GM21367 (cell line): ENCODE measurements around the gene CENPN.

ENCODE experiments used
- ATAC-seq: cut with Tn5 transposase; IDR thresholded peaks from one replicate; pipeline ENCODE4 v1.9.1; 2021; ENCODE audit not compliant: unreplicated experiment

CENPN gene

DNA sequence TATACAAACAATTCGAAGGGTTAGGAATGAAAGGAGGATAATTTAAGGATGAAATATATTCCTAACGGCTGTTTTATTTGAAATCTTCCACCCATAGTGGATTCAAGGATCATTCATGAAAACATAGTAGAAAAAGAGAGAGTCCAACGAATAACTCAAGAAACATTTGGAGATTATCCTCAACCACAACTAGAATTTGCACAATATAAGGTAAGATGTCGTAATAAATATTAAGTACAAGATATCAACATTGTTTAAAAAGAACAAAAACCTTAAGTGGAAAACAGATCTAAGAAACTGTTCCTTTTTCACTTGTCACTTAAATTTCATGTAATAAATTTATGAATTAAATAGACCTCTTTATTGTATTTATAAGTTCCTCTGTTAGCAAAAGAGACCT is 19.4 kb downstream of the CENPN start:
- ATAC-seq: no peak

DNA sequence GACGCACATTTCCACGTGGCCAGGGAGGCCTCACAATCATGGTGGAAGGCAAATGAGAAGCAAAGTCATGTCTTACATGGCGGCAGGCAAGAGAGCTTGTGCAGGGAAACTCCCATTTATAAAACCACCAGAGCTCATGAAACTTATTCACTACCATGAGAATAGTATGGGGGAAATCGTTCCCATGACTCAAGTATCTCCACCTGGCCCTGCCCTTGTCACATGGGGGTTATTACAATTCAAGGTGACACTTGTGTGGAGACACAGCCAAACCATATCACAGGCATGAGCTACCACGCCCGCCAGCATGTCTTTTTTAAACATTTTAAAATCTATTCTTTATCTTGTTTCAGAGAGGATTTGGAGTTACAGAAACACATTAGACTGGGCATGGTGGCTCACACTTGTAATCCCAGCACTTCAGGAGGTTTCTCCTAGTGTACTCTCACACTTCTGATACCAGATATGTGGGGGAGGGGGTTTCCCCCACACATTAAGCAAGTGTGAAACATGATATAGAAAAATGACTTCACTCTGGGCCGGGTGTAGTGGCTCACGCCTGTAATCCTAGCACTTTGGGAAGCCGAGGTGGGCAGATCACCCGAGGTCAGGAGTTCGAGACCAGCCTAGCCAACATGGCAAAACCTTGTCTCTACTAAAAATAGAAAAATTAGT is 23.1 kb downstream of the CENPN start:
- ATAC-seq: no peak

DNA sequence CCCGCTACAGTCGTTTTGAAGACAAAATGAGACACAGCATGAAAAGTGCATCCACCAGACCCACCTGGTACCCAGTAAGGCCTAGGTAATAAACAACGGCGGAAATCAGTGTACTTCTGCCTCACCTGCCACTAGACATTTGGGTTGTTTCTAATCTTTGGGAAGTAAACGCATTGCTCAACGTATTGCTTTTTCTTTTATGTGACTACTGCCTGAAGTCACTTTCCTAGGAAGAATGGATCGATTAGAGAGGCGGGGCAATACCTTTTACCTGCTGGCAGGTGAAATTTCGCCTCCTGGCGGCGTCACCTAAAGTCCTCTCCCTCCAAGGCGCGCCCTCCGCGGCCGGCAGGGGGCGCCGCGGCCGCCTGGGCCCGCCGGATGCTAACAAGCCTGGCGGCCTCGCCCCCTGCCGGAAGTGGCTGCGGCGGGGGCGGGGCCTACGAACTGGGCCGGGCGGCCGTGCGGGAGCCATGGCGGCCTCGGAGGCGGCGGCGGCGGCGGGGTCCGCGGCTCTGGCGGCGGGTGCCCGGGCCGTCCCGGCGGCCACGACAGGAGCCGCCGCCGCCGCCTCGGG is 28.5 kb downstream of the CENPN start, which contains the start of gene ATMIN:
TSS of gene ATMIN (plus strand) at position 445 of the 577 bp plus-strand sequence. CDS start at position 474, 29 bp downstream.
- peak; percentile 82 for ATAC-seq

DNA sequence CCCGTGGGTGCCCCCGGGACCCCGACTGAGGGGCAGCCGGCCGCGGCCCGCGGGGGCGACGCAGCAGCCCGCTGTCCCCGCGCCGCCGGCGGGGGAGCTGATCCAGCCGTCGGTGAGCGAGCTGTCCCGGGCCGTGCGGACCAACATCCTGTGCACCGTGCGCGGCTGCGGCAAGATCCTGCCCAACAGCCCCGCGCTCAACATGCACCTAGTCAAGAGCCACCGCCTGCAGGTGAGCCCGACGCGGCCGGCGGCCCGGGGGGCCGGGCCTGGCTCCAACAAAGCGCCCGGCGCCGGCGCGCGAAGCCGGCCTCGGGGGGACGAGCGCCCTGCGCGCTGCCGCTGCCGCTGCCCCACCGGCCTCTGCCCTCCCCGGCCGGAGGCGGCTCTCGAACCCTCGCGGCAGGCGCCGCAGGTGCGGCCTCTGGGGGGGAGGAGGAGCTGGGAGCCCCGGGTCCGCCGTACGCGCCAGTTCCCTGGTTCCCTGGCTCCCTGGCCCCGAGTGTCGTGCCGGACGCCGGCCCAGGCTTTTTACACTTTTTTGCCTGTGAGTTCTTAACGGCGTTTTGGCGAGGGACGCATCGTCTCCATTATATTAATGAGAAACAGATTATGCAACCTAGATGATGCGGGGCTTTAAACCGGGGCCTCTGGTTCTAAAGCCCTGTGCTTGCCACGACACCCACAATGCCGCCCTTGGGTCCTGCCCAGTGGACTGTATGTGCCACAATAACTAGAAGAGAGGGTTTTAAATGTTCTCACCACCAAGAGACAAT is 29.1 kb downstream of the CENPN start:
- ATAC-seq: peak; percentile 45

DNA sequence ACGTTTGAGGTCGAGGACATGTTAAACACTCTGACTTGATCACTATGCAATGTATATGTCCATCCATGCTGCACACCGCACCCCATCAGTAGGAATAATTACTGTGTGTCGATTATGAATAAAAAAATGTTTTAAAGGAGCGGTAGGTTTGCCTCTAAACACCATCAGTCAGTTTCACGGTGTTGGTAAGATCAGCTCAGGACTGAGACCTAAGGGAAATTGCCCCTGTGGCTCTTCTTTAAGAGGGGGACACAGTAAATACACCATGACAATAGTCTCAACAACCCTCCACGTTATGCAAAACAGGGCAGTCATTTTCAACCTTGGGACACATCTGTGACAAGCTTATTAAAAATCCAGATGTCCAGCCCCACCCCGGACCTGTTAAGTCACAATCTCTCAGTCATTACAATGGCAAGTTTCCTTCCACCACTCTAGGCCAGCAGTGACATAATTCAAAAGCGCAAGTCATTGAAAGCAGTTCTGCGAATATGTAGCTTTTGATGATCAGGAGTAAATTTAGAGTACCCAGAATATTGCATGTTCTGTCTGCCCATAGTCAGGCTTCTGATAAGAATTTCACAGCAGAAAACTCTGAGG is 29.8 kb downstream of the CENPN start:
- ATAC-seq: no peak

DNA sequence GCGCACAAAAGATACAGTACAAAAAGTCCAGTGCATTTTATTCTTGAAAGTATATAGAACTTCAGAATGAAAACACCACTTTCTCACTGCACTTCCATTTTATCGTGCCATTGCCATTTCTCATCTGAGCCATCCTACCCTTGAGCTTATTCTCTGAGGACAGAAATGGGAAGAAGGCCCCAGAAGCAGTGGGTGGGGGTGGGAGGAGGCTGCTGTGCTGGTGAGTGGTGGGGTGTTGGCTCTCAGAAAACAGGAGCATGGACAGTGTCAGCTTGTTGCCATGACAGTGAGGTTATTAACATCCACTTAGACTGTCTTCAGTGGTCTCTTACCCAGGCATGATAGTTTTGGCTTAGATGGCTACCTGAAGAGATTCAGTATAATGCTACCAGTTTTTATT is 33.1 kb downstream of the CENPN start:
- ATAC-seq: no peak

DNA sequence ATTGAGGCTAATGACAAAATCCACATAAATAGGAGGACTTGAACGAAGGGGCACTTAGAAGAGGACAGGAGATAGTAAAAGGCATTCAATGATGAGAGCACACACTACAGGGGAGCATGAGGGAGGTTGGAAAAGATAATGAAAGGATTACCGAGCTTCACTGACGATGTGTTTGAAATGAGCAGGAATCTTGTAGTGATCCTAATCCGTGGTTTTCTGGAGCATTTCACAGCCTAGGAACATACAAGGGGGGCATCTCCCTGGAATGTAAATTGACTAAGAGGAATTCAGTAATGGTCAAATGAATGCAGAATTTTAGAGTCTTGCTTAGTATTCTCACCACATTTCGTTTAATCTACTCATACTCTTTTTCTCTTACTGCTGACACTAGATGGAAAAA is 33.8 kb downstream of the CENPN start:
- no peak for ATAC-seq

DNA sequence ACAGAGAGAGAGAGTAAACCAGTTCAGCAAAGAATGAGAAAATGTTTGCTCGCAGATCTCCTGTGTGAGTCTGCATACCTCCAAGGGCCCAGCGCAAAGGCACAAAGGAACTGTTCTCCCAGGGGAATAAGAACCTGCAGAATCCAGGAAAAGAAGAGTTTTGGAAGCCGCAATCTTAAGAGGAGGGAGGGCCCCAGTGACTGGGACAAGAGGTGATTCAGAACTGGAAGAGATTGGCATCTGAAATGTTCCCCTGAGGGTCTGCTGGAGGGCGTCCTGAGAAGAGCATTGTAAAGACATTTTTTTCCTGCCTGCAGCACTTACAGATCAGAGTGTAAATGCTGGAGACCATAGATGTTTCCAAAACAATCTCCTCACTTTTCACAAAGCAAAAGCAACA is 34.7 kb downstream of the CENPN start:
- ATAC-seq: no peak

DNA sequence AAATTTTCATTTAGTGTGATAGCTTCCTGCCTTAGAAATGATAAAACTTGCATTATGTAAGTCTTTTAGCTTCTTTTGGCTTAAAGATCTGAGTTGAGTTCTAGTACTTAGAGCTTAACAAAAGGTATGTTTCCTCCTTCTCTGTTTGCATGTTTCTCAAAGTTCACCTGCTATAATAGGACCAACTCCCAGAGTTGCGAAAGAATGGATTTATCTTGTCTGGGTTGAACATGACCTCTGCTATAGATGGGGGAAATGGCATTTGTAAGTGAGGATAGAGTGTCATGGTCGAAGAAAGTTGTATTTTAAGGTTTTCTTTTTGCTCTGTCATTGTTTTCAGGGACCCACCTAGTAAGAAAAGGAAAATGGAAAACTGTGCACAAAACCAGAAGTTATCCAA is 35.8 kb downstream of the CENPN start:
- no peak for ATAC-seq

DNA sequence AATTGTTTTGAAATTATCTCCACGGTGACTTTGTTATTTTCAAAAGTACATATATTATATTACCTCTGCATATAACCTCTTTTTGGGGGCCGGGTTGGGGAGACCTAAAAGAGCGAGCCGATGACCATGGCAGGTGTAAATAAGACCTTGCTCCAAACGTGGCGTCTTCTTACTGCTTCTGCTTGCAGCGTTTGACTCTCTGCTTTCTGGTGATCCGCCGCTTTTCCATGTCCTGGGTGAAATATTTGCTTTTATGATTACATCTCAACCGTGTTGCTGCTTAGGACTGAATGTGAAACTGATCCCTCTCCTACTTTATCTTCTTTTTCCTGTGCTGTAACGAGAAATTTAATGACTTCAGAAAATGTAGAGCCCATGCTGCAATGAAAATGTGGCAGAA is 46.7 kb downstream of the CENPN start:
- ATAC-seq: no peak

DNA sequence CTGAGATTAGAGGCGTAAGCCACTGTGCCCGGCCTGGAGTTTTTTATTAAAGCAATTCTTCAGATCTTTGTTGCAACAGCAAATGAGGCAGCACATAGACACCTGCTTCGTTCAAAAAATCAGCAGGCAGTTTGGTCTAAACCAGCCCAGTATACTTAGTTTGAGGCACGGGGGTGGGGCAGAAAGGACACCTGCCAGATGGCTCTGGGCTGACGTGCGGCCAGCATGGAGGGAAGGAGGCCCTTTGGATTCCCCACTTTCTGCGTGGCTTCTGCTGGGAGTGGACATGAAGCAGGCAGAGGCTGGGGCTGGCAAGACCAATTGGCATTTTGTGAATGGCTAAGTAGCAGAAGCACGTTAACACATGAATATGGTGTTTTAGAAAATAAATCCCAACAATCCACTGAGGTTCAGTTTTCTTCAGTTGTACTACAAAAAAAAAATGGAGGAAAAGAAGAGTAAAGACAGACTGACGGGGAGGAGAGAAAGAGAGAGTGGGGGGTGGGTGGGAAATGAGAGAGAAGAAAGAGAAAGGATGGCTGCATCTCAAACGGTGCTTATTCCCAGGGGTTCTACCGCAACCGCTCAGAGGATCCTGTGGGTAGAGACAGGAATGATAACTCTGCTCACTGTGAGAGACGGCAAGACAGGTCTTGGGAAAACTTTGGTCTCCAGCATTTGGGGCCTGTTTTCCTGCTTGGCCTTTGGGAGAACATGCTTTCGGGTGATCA is 53.7 kb downstream of the CENPN start:
- ATAC-seq: no peak

DNA sequence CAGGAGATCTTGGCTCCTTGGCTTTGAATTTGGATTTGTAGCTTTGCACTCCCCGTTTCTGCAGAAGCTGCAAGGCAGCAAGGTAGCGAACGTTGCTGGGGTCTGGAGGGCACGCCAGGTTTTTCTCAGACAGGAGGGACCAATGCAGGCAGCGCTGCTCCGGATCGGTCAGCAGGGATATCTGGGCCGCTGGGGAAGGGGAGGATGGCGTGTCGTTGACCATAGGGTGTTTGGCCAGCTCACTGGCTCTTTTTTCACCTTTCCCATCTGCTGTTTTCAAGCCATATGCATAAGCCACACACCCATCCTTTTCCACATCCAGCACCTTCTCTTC is 54.3 kb downstream of the CENPN start:
- ATAC-seq: no peak

DNA sequence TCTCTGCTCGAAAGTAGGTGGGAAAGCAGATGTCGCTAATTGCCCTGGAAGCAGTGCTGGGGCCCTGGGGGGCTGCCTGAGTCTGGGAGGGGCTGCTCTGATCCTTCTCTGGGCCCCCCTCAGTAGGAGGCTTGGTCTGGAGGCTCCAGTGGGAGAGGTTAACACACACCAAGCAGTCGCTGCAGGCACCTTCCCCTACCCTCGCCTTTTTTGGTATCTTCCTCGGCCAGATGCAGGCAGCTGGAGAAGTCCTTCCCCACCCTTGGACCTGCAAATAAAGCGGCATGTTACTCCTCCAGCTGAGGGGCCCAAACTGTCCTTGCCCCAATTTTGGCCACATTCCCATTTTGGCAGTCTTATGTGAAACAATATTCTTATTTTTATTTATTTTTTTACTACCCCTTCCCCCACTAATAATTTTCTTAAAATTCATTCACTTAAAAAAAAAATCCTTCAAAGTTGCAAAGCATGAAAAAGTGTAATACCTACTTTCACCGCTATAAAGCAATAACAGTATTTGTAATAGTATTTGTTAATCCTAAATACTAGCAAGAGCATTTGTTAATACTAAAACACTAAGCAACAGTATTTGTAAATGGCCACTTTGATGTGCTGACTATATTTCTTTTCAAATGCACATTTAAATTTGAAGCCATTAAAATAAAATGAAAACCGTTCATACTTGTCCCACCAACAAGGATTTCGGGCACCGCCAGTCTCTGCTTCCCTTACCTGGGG is 55.0 kb downstream of the CENPN start:
- no peak for ATAC-seq

DNA sequence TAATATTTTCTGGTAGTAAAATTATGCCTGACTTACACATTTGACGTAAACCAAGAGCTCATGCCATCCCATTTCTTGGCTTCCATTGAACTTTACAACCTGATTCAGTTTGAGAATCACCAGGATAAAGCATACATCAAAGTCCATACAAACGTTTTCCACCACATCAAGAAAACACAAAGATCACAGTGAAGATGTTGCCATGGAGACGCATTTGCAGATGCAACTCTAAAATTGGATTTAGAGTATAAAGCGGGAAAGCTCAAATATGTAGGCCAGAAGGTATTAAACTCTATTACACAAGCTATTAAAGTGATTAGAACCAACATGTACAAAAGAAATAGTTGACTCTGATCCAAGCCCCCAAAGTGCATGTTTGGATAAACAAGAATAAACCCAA is 59.7 kb downstream of the CENPN start:
- no peak for ATAC-seq

DNA sequence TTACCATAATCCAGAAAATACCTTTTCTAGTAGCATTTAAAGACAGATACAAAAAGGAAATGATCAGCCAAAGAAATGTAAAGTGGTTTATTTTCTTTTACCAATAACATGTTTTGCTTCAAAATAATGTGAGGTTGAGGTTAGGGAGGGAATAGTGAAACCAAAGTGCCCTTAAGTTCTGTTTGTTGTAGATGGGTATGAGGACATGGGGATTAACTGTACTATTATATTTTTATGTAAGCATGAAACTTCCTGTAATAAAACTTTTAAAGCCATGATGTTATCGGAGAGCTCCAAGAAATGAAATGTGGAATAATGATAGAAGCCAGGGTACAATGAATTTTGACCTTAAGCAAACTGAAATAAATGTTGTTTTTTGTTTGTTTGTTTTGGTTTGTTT is 60.2 kb downstream of the CENPN start:
- no peak for ATAC-seq

DNA sequence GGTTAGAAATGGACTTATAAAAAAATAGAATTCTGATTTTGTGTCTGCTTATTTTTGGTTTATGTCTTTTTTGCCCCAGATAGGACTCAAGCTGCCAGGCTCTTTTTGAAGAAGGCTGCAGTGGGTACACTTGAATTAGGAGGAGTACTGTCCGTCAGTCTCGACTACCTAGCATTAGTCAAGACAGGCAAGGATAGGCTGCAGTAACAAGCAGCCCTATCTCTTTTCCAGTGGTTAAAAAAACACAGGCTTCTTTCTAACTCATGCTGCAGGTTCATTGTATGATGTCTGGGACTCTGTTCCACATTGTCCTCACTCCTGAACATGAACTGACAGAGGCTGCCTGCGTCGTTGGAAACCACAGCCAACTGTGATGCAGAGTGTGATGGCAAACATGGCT is 62.0 kb downstream of the CENPN start:
- ATAC-seq: no peak

DNA sequence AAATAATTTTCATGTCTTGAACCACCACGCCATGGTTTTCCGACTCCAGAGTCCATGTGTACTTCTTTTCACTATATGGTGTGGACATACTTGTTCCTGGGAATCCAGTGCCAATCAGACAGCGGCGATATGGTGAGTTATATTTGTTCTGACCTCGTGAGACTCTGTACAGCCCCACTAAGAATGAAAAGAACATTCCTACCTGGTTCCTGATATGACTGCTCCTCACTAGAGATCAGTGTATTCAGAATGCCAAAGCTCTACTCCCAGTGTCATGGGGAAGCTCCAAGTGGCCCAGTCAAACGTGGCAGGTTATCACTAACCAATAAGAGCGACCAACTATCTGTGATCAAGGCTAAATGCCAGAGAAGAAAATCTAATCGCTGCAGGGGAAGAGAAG is 64.0 kb downstream of the CENPN start:
- ATAC-seq: no peak

DNA sequence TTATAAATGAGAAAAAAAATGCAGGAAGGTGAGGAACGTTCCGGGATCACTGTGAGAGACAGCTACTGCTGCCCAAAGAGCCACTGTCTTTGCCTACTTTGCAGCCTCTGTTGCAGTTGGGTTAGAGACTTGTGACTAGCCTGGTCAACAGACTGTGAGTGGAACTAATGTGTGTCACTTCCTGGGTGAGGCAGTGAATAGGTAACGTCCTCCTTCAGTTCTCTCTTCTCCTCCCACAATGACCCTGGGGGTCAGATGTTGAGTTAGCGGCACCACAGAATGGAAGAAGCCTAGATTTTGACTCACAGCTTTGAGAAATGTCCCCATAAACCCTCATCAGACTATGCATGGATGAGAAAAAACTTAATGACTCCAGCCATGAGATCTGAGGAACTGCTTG is 64.8 kb downstream of the CENPN start:
- no peak for ATAC-seq

DNA sequence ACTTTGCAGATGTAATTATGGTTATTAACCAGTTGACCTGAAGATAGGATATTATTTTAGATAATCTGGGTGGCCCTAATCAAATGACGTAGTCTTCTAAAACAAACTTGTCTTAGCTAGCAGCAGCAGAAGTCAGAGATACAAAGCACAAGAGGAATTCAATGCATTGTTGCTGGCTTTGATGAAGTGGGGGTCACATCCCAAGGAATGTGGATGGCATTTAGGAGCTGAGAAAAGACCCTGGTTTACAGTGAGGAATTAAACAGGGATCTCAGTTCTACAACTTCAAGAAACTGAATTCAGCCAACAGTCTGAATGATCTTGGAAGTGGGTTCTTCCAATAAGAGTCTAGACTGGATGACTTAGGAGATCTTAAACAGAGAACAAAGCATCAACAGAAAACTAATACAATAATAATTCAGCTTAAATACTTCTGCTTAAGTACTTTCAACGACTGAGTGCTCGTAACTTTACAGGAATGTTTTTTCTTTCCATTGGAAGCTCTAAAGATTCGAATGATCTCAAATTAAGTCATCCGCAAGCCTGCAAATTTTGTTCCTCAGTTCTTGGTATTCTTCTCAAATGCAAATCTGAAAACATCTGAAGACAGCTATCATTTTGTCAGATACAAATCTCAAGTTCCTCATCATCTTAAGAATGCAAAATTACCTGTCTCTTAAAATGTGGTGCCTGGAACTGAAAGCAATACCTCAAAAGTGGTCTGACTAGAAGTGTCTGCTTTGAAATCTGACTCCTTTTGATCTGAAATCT is 66.7 kb downstream of the CENPN start:
- ATAC-seq: no peak

DNA sequence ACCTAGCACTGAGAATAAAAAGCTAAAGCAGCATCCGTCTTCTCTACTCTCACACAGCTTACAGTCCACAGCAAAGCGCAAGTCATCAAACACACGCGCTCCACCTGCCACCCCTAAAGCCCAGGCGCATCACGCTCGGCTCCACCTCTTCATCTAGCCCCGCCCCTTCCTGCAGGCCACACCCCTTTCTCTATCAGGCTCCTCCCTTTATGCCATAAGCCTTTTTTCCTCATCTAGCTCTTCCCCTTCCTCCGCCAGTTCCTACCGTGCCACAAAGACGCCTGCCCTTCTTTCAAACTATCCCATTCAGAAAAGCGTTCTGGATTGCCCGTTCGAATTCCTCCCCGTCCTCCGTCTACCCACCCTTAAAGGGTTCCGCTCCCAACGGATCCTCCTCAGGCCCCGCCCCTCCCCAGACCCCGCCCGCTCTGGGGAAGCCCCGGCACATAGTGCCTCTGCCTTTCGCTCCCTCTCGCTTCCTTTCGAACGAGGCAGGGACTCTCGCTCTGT is 69.6 kb downstream of the CENPN start:
- ATAC-seq: peak; percentile 80
